B cell (primary cell): Measurements from ENCODE around the gene PRLR.

Experiments
- EZH2 ChIP-seq: IDR thresholded peaks from 2 replicates; pipeline ENCODE4 v1.6.1; 2012; ENCODE audit warnings: borderline replicate concordance, low read depth, mild to moderate bottlenecking, moderate library complexity, low read length; ENCODE audit not compliant: insufficient read depth, poor library complexity, severe bottlenecking
- TF ChIP-seq, protein P1 (sequence below): fragments of 200-600 bp; IDR thresholded peaks from one replicate; pipeline ENCODE4 v1.8.0; 2022; ENCODE audit warnings: antibody characterized with exemption, mild to moderate bottlenecking

DNA sequence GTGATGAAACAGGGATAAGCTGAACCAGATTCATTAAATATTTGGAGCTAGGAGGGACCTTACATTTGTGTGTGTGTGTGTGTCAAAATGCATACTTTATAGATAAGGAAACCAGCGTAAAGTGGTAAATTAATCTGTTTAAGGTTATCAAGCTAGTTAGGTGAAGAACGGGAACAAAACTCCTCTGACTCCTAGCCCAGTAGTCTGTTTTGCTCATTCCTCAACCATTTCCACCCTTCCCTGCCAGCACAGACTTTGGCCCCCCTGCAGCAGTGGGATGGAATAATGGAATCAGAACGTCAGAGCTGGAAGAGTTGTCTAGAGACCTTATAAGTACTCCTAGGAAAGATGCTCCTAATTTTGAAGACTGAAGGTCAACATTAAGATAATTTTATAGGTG is 189.0 kb downstream of the PRLR start:
- no peak for TF ChIP-seq EZH2
- TF ChIP-seq, protein P1, sequence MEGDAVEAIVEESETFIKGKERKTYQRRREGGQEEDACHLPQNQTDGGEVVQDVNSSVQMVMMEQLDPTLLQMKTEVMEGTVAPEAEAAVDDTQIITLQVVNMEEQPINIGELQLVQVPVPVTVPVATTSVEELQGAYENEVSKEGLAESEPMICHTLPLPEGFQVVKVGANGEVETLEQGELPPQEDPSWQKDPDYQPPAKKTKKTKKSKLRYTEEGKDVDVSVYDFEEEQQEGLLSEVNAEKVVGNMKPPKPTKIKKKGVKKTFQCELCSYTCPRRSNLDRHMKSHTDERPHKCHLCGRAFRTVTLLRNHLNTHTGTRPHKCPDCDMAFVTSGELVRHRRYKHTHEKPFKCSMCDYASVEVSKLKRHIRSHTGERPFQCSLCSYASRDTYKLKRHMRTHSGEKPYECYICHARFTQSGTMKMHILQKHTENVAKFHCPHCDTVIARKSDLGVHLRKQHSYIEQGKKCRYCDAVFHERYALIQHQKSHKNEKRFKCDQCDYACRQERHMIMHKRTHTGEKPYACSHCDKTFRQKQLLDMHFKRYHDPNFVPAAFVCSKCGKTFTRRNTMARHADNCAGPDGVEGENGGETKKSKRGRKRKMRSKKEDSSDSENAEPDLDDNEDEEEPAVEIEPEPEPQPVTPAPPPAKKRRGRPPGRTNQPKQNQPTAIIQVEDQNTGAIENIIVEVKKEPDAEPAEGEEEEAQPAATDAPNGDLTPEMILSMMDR = no peak
